ENCODE results near the gene TMEM141. TPM values are rescaled to one million over a fixed set of nuclear protein-coding genes. Genes with fewer than 3 reads are reported as not detected.

Gene TMEM141
- total RNA-seq, 4 donors from 2014 or later: 179 to 392 (median 224) TPM

GRCh38 chr9:136794281-136794999, 3.3 kb downstream of the TMEM141 start:
- Histone ChIP-seq H3K36me3 (no peaks in the 10 kb centered on the region), H3K4me1 (peaks cover 15 to 85% (median 58%) of the 10 kb centered on the region in 4 donors)
- WGBS, 2 donors (ENCODE audit: low coverage in 1 of 2): 90% methylated on average over 14 of the region's 14 CpGs; no CpG with 5 or more reads in 1 of the 2 donors

GRCh38 chr9:136795000-136795348, 3.8 kb downstream of the TMEM141 start:
- H3K4me1 ChIP-seq: peaks cover 14 to 85% (median 61%) of the 10 kb centered on the region in 4 donors
- H3K27ac ChIP-seq: peak overlapping the region in 2 of 4 donors; percentile 95 to 98
- WGBS, 2 donors (ENCODE audit: low coverage in 1 of 2): 60 to 73% methylated on average over 2 to 6 of the region's 6 CpGs

More at GRCh38 chr9:136794281-136794999, 3.3 kb downstream of the TMEM141 start:
- no peaks in the 10 kb centered on the region for H3K9me3 ChIP-seq
- intact Hi-C loops (cut with DNase I; ENCODE audit: low total_unique reads): no loop called here
- DNase-seq: no peak
- in situ Hi-C loops (cut with MboI; ENCODE audit: low pct_ligation_motif_present in 1 of 4, low pct_unique_long_range_greater_than_20kb in 1 of 4, low sequenced_read_pairs in 3 of 4): loop anchor here in 2 of 4 donors (25.0 kb wide), 1 partner anchor 243 kb away; the partner anchor contains the start of genes ABCA2 (in 2 of the 2), FUT7 (in 2 of the 2) and NPDC1 (in 2 of the 2)
- H3K4me3 ChIP-seq: no peak overlapping the region
- peak overlapping the region in 3 of 4 donors; percentile 95 to 98 (median 95) for H3K27ac ChIP-seq
- H3K27me3 ChIP-seq: peaks cover 26% of the 10 kb centered on the region
- TF ChIP-seq POLR2A (IDR thresholded peaks at IDR 0.05) (no peak), CTCF (IDR thresholded peaks at IDR 0.05) (no peak), EP300 (IDR thresholded peaks at IDR 0.05; ENCODE audit: low read depth) (no peak), POLR2AphosphoS5 (IDR thresholded peaks at IDR 0.05) (no peak)

GRCh38 chr9:136796238-136796774, 5.2 kb downstream of the TMEM141 start, which contains the start of gene CCDC183:
CCDC183 (plus strand) TSS chr9:136796338; CDS start chr9:136796398, 60 bp downstream.
- Histone ChIP-seq H3K9me3 (no peaks in the 10 kb centered on the region), H3K4me1 (peaks cover 14 to 92% (median 67%) of the 10 kb centered on the region in 4 donors), H3K36me3 (no peaks in the 10 kb centered on the region), H3K27ac (peak within 1 kb of the TSS in 1 of 4 donors; percentile 46), H3K27me3 (peaks cover 45% of the 10 kb centered on the region), H3K4me3 (no peak within 1 kb of the TSS)
- DNase-seq: no peak
- TF ChIP-seq POLR2AphosphoS5 (IDR thresholded peaks at IDR 0.05) (no peak), POLR2A (IDR thresholded peaks at IDR 0.05) (no peak), CTCF (IDR thresholded peaks at IDR 0.05) (no peak), EP300 (IDR thresholded peaks at IDR 0.05; ENCODE audit: low read depth) (no peak)
- in situ Hi-C loops (cut with MboI; ENCODE audit: low pct_ligation_motif_present in 1 of 4, low pct_unique_long_range_greater_than_20kb in 1 of 4, low sequenced_read_pairs in 3 of 4) (loop anchor here in 2 of 4 donors (25.0 kb wide), 1 partner anchor 241 kb away; the partner anchor contains the start of genes ABCA2 (in 2 of the 2), FUT7 (in 2 of the 2) and NPDC1 (in 2 of the 2)), intact Hi-C loops (cut with DNase I; ENCODE audit: low total_unique reads) (no loop called here)
- WGBS, 2 donors (ENCODE audit: low coverage in 1 of 2): 34 to 45% methylated on average over 4 to 5 of the region's 5 CpGs

More at GRCh38 chr9:136795000-136795348, 3.8 kb downstream of the TMEM141 start:
- no peak for DNase-seq
- Histone ChIP-seq H3K27me3 (peaks cover 31% of the 10 kb centered on the region), H3K4me3 (no peak overlapping the region), H3K36me3 (no peaks in the 10 kb centered on the region), H3K9me3 (no peaks in the 10 kb centered on the region)
- in situ Hi-C loops (cut with MboI; ENCODE audit: low pct_ligation_motif_present in 1 of 4, low pct_unique_long_range_greater_than_20kb in 1 of 4, low sequenced_read_pairs in 3 of 4) (loop anchor here in 2 of 4 donors (25.0 kb wide), 1 partner anchor 242 kb away; the partner anchor contains the start of genes ABCA2 (in 2 of the 2), FUT7 (in 2 of the 2) and NPDC1 (in 2 of the 2)), intact Hi-C loops (cut with DNase I; ENCODE audit: low total_unique reads) (no loop called here)
- TF ChIP-seq EP300 (IDR thresholded peaks at IDR 0.05; ENCODE audit: low read depth) (no peak), CTCF (IDR thresholded peaks at IDR 0.05) (no peak), POLR2AphosphoS5 (IDR thresholded peaks at IDR 0.05) (no peak), POLR2A (IDR thresholded peaks at IDR 0.05) (no peak)
